CD8-positive, alpha-beta memory T cell (primary cell): Measurements from ENCODE around the gene KRT16. TPM values are rescaled to one million over a fixed set of nuclear protein-coding genes. Genes with fewer than 3 reads are reported as not detected.
A peak's percentile ranks its signal among the peaks of the same experiment; 100 is the strongest.
"Not testable (repeated sequence)": the region's sequence is repeated elsewhere in the genome, so short reads cannot be mapped to it uniquely, and the experiment has no call there.

Experiments used
- CTCF ChIA-PET: fragments of 350-600 bp; sonication (Branson Sonifier 250); formaldehyde crosslinking; loops from one replicate; lab custom pipeline; 2021; ENCODE audit warnings: antibody characterized with exemption; lab: Charles Lee
- POLR2A ChIA-PET: fragments of 350-600 bp; sonication (Branson Sonifier 250); formaldehyde crosslinking; loops from one replicate; lab custom pipeline; 2021; ENCODE audit warnings: antibody characterized with exemption; lab: Charles Lee
- DNase-seq, 5 donors: peaks; one replicate each; pipeline versions ENCODE4 v3.0.0 to v3.0.0-alpha.2; 2020 to 2022; ENCODE audit warnings: mixed read lengths in 1 of 5
- H3K27ac ChIP-seq: one replicate; pipeline ENCODE4 v1.7.0; 2013; ENCODE audit warnings: low read depth, mild to moderate bottlenecking, low read length, moderate library complexity
- H3K27me3 ChIP-seq: 2 replicates; pipeline ENCODE4 v1.7.0; 2013; ENCODE audit warnings: low read length, mild to moderate bottlenecking; ENCODE audit not compliant: insufficient read depth, poor library complexity, severe bottlenecking
- H3K36me3 ChIP-seq: 2 replicates; pipeline ENCODE4 v1.7.0; 2013; ENCODE audit warnings: mild to moderate bottlenecking, low read length, moderate library complexity; ENCODE audit not compliant: insufficient read depth
- H3K4me1 ChIP-seq: 2 replicates; pipeline ENCODE4 v1.7.0; 2013; ENCODE audit warnings: mild to moderate bottlenecking, low read length, moderate library complexity; ENCODE audit not compliant: insufficient read depth
- H3K4me3 ChIP-seq: 2 replicates; pipeline ENCODE4 v1.7.0; 2013; ENCODE audit warnings: mild to moderate bottlenecking, low read length
- H3K9me3 ChIP-seq: 2 replicates; pipeline ENCODE4 v1.7.0; 2013; ENCODE audit warnings: mild to moderate bottlenecking, low read length
- H3K27ac Mint-ChIP-seq, 8 donors: one replicate each; pipeline ENCODE4 v1.8.0; 2020 to 2021; ENCODE audit warnings: mixed read lengths in 8 of 8, mild to moderate bottlenecking in 6 of 8, inconsistent platforms in 3 of 8, moderate library complexity in 3 of 8
- H3K27me3 Mint-ChIP-seq, 2 donors: one replicate each; pipeline ENCODE4 v1.8.0; 2020 to 2021; ENCODE audit warnings: mixed read lengths in 2 of 2, mild to moderate bottlenecking in 1 of 2, moderate library complexity in 1 of 2
- H3K36me3 Mint-ChIP-seq, 3 donors: one replicate each; pipeline ENCODE4 v1.8.0; 2020 to 2021; ENCODE audit warnings: mixed read lengths in 3 of 3, inconsistent platforms in 1 of 3, mild to moderate bottlenecking in 1 of 3
- H3K4me1 Mint-ChIP-seq, 3 donors: one replicate each; pipeline ENCODE4 v1.8.0; 2020 to 2021; ENCODE audit warnings: mixed read lengths in 3 of 3, inconsistent platforms in 1 of 3, mild to moderate bottlenecking in 1 of 3
- H3K4me3 Mint-ChIP-seq, 7 donors: one replicate each; pipeline ENCODE4 v1.8.0; 2020 to 2021; ENCODE audit warnings: mixed read lengths in 7 of 7, mild to moderate bottlenecking in 6 of 7, moderate library complexity in 4 of 7, inconsistent platforms in 2 of 7
- H3K9me3 Mint-ChIP-seq, 5 donors: one replicate each; pipeline ENCODE4 v1.8.0; 2020 to 2022; ENCODE audit warnings: mixed read lengths in 5 of 5, mild to moderate bottlenecking in 3 of 5, moderate library complexity in 2 of 5, inconsistent platforms in 1 of 5
- polyA plus RNA-seq: library from polyadenylated mRNA; unstranded; fragments of 300-500 nt; fragmentation: Illumina TruSeq; gene quantifications from one replicate; pipeline ENCODE4 v1.2.3, GENCODE V29; 2021
- total RNA-seq, 2 experiments: library from RNA; stranded (reverse); gene quantifications; one replicate each; pipeline ENCODE4 v1.2.3, GENCODE V29; 2021

Gene KRT16
- total and polyA plus RNA-seq, 3 experiments from 2014 or later: not detected

GRCh38 chr17:41610061-41610517 is 2.5 kb downstream of the KRT16 start:
- H3K4me3 ChIP-seq, H3K27me3 ChIP-seq, POLR2A ChIA-PET, H3K36me3 ChIP-seq, H3K9me3 ChIP-seq, H3K27ac ChIP-seq, H3K4me1 Mint-ChIP-seq, H3K4me3 Mint-ChIP-seq, H3K4me1 ChIP-seq, DNase-seq: not testable (repeated sequence)
- Mint-ChIP-seq H3K27me3 (peaks cover 17 to 31% of the 10 kb centered on the region in 2 donors), H3K36me3 (peaks cover 0 to 15% (median 0%) of the 10 kb centered on the region in 3 donors), H3K27ac (peak overlapping the region in 1 of 8 donors; percentile 33), H3K9me3 (peaks cover 13 to 21% (median 17%) of the 10 kb centered on the region in 5 donors)
- CTCF ChIA-PET: interaction anchor here (1.4 kb wide), 1 partner anchor 53 kb away, joined by 3 read pairs; no protein-coding TSS in a partner anchor

GRCh38 chr17:41606930-41607329 is 5.6 kb downstream of the KRT16 start:
- H3K9me3 ChIP-seq, DNase-seq, H3K36me3 ChIP-seq, H3K4me1 Mint-ChIP-seq, H3K27ac ChIP-seq, H3K27me3 ChIP-seq, H3K4me3 ChIP-seq, H3K4me3 Mint-ChIP-seq, H3K4me1 ChIP-seq, POLR2A ChIA-PET, H3K27ac Mint-ChIP-seq: not testable (repeated sequence)
- CTCF ChIA-PET: interaction anchor here (2.0 kb wide), 1 partner anchor 56 kb away, joined by 4 read pairs; no protein-coding TSS in a partner anchor
- peaks cover 0 to 15% (median 0%) of the 10 kb centered on the region in 3 donors for H3K36me3 Mint-ChIP-seq
- peaks cover 22 to 49% of the 10 kb centered on the region in 2 donors for H3K27me3 Mint-ChIP-seq
- H3K9me3 Mint-ChIP-seq: peaks cover 13 to 24% (median 19%) of the 10 kb centered on the region in 5 donors

- H3K27me3 Mint-ChIP-seq: peaks cover 20 to 43% of the 10 kb centered on the region in 2 donors
Observed at GRCh38 chr17:41602524-41602923, 10.0 kb downstream of the KRT16 start.

GRCh38 chr17:41600318-41600717 is 12.2 kb downstream of the KRT16 start:
- no peaks in the 10 kb centered on the region for H3K36me3 Mint-ChIP-seq
- peaks cover 8 to 25% of the 10 kb centered on the region in 2 donors for H3K27me3 Mint-ChIP-seq
- Histone ChIP-seq H3K27ac (no peak overlapping the region), H3K4me3 (no peak overlapping the region), H3K36me3 (no peaks in the 10 kb centered on the region), H3K27me3 (no peaks in the 10 kb centered on the region), H3K4me1 (no peaks in the 10 kb centered on the region), H3K9me3 (no peaks in the 10 kb centered on the region)
- no peak overlapping the region for H3K27ac Mint-ChIP-seq
- no peaks in the 10 kb centered on the region for H3K4me1 Mint-ChIP-seq
- H3K4me3 Mint-ChIP-seq: no peak overlapping the region
- DNase-seq: no peak
- POLR2A ChIA-PET: no interaction called here
- CTCF ChIA-PET: no interaction called here
- peaks cover 0 to 3% (median 3%) of the 10 kb centered on the region in 5 donors for H3K9me3 Mint-ChIP-seq

More at GRCh38 chr17:41602524-41602923, 10.0 kb downstream of the KRT16 start:
- no peaks in the 10 kb centered on the region for H3K9me3 ChIP-seq
- H3K36me3 ChIP-seq: no peaks in the 10 kb centered on the region
- ChIA-PET CTCF (no interaction called here), POLR2A (no interaction called here)
- no peak overlapping the region for H3K27ac Mint-ChIP-seq
- H3K27ac ChIP-seq: no peak overlapping the region
- no peaks in the 10 kb centered on the region for H3K4me1 ChIP-seq
- DNase-seq: no peak
- no peak overlapping the region for H3K4me3 Mint-ChIP-seq
- no peak overlapping the region for H3K4me3 ChIP-seq
- H3K36me3 Mint-ChIP-seq: peaks cover 0 to 15% (median 0%) of the 10 kb centered on the region in 3 donors
- H3K27me3 ChIP-seq: no peaks in the 10 kb centered on the region
- H3K9me3 Mint-ChIP-seq: peaks cover 11 to 20% (median 17%) of the 10 kb centered on the region in 5 donors
- H3K4me1 Mint-ChIP-seq: no peaks in the 10 kb centered on the region

- Mint-ChIP-seq H3K4me3 (no peak overlapping the region), H3K9me3 (peaks cover 0 to under 1% (median 0%) of the 10 kb centered on the region in 5 donors), H3K27me3 (peaks cover 5 to 25% of the 10 kb centered on the region in 2 donors), H3K27ac (no peak overlapping the region), H3K4me1 (no peaks in the 10 kb centered on the region), H3K36me3 (no peaks in the 10 kb centered on the region)
- Histone ChIP-seq H3K27me3 (no peaks in the 10 kb centered on the region), H3K9me3 (no peaks in the 10 kb centered on the region), H3K4me3 (no peak overlapping the region), H3K4me1 (no peaks in the 10 kb centered on the region), H3K36me3 (no peaks in the 10 kb centered on the region), H3K27ac (no peak overlapping the region)
- POLR2A ChIA-PET: no interaction called here
- no peak for DNase-seq
- CTCF ChIA-PET: no interaction called here
Observed at GRCh38 chr17:41599680-41600079, 12.9 kb downstream of the KRT16 start.

GRCh38 chr17:41595585-41595984 is 17.0 kb downstream of the KRT16 start:
- CTCF ChIA-PET: no interaction called here
- POLR2A ChIA-PET: no interaction called here

GRCh38 chr17:41594363-41594915 is 18.1 kb downstream of the KRT16 start:
- Histone ChIP-seq H3K27ac (no peak overlapping the region), H3K4me3 (no peak overlapping the region), H3K9me3 (no peaks in the 10 kb centered on the region), H3K27me3 (no peaks in the 10 kb centered on the region), H3K4me1 (no peaks in the 10 kb centered on the region), H3K36me3 (no peaks in the 10 kb centered on the region)
- H3K27ac Mint-ChIP-seq: no peak overlapping the region
- no peak overlapping the region for H3K4me3 Mint-ChIP-seq
- ChIA-PET POLR2A (no interaction called here), CTCF (no interaction called here)
- no peaks in the 10 kb centered on the region for H3K9me3 Mint-ChIP-seq
- peaks cover 13 to 31% of the 10 kb centered on the region in 2 donors for H3K27me3 Mint-ChIP-seq
- H3K36me3 Mint-ChIP-seq: no peaks in the 10 kb centered on the region
- H3K4me1 Mint-ChIP-seq: no peaks in the 10 kb centered on the region
- no peak for DNase-seq

More at GRCh38 chr17:41595585-41595984, 17.0 kb downstream of the KRT16 start:
- H3K4me1 Mint-ChIP-seq: no peaks in the 10 kb centered on the region
- no peaks in the 10 kb centered on the region for H3K9me3 Mint-ChIP-seq
- Histone ChIP-seq H3K27ac (no peak overlapping the region), H3K36me3 (no peaks in the 10 kb centered on the region), H3K9me3 (no peaks in the 10 kb centered on the region), H3K4me3 (no peak overlapping the region), H3K4me1 (no peaks in the 10 kb centered on the region), H3K27me3 (no peaks in the 10 kb centered on the region)
- no peaks in the 10 kb centered on the region for H3K36me3 Mint-ChIP-seq
- H3K27me3 Mint-ChIP-seq: peaks cover 8 to 24% of the 10 kb centered on the region in 2 donors
- no peak overlapping the region for H3K4me3 Mint-ChIP-seq
- no peak overlapping the region for H3K27ac Mint-ChIP-seq
- no peak for DNase-seq

GRCh38 chr17:41593306-41593981 is 19.1 kb downstream of the KRT16 start:
- Histone ChIP-seq H3K27ac (no peak overlapping the region), H3K27me3 (no peaks in the 10 kb centered on the region), H3K4me3 (no peak overlapping the region), H3K36me3 (no peaks in the 10 kb centered on the region), H3K4me1 (no peaks in the 10 kb centered on the region), H3K9me3 (no peaks in the 10 kb centered on the region)
- Mint-ChIP-seq H3K36me3 (no peaks in the 10 kb centered on the region), H3K27me3 (peaks cover 15 to 38% of the 10 kb centered on the region in 2 donors), H3K4me1 (no peaks in the 10 kb centered on the region), H3K9me3 (no peaks in the 10 kb centered on the region), H3K4me3 (no peak overlapping the region), H3K27ac (no peak overlapping the region)
- POLR2A ChIA-PET: no interaction called here
- CTCF ChIA-PET: no interaction called here
- DNase-seq: no peak
